Sigmoid colon (tissue), 4 donors: ENCODE data around the gene SERPINE1.

ENCODE experiments used
- EP300 ChIP-seq, 4 donors: sonication (generic); formaldehyde crosslinking; IDR thresholded peaks; one replicate each; pipeline ENCODE4 v1.6.1; 2017; ENCODE audit warnings: antibody characterized with exemption in 4 of 4
- POLR2AphosphoS5 ChIP-seq, 4 donors: sonication (generic); formaldehyde crosslinking; IDR thresholded peaks; one replicate each; pipeline ENCODE4 v1.6.1; 2017; ENCODE audit warnings: antibody characterized with exemption in 4 of 4
- TF ChIP-seq, protein P1 (sequence below), 4 experiments: fragments of 450-650 bp in 3 of 4; fragments of 200-600 bp in 1 of 4; IDR thresholded peaks; one replicate each; pipeline ENCODE4 v1.5.1; 2016 to 2019; ENCODE audit warnings: antibody characterized with exemption in 4 of 4, mild to moderate bottlenecking in 3 of 4, moderate library complexity in 2 of 4

DNA sequence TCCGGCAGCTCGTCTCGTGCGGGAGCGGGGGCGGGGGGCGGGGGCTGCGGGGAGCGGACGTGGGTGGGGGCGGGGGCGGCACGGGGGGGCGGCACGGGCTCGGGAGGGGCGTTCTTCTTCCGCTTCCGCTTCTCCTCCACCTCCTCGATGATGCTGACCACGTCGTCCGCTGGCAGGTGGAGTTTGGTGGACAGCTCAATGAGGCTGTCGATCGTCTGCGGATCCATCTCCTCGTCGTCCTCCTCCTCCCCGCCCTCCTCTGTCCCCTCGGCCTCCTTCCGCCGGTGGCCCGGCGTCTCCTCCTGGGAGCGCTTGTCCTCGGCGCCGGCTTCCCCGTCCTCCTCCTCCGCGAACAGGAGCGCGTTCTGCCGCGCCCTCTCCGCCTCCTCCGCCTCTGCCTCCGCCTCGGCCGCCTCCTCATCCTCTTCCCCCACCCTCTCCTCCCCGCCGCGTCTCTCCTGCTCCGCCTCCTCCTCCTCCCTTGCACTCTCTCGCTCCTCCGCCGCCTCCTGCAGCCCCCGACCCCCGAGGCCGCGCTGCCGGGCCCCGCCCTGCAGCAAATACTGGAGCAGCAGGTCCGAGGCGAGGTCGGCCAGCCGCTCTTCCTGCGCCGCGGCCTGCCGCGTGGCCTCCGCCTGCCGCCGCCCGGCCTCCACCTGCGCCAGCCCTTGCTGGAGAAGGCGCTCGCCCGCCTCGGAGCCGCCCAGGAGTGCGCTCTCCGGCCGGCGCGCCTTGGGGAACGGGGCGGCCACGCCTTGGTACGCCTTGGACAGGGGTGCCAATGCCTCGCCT is 36.6 kb downstream of the SERPINE1 start:
- TF ChIP-seq, protein P1, sequence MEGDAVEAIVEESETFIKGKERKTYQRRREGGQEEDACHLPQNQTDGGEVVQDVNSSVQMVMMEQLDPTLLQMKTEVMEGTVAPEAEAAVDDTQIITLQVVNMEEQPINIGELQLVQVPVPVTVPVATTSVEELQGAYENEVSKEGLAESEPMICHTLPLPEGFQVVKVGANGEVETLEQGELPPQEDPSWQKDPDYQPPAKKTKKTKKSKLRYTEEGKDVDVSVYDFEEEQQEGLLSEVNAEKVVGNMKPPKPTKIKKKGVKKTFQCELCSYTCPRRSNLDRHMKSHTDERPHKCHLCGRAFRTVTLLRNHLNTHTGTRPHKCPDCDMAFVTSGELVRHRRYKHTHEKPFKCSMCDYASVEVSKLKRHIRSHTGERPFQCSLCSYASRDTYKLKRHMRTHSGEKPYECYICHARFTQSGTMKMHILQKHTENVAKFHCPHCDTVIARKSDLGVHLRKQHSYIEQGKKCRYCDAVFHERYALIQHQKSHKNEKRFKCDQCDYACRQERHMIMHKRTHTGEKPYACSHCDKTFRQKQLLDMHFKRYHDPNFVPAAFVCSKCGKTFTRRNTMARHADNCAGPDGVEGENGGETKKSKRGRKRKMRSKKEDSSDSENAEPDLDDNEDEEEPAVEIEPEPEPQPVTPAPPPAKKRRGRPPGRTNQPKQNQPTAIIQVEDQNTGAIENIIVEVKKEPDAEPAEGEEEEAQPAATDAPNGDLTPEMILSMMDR (IDR thresholded peaks at IDR 0.05), result no peak
- TF ChIP-seq POLR2AphosphoS5 (IDR thresholded peaks at IDR 0.05), result no peak
- TF ChIP-seq EP300 (IDR thresholded peaks at IDR 0.05), result no peak
